CD1c-positive myeloid dendritic cell (primary cell): ENCODE data around the gene SCARF2.
"Not testable (repeated sequence)": the region's sequence is repeated elsewhere in the genome, so short reads cannot be mapped to it uniquely, and the experiment has no call there.

Source experiments
- DNase-seq: peaks from one replicate; pipeline ENCODE4 v3.0.0-alpha.2; 2016; ENCODE audit errors: extremely low spot score

The SCARF2 gene

GRCh38 chr22:20437613-20438426 is at the start of gene SCARF2:
TSS of gene SCARF2 (minus strand) at chr22:20437825. CDS start at chr22:20437754, 71 bp downstream.
- DNase-seq, result no peak

GRCh38 chr22:20486229-20486628 is 48.6 kb upstream of the SCARF2 start:
- DNase-seq, result no peak

GRCh38 chr22:20484948-20485683 is 47.5 kb upstream of the SCARF2 start:
- DNase-seq, result no peak

GRCh38 chr22:20483771-20484170 is 46.1 kb upstream of the SCARF2 start:
- DNase-seq, result no peak

- not testable (repeated sequence) for DNase-seq
Measured at GRCh38 chr22:20483143-20483506, 45.5 kb upstream of the SCARF2 start.

- DNase-seq, result no peak
Measured at GRCh38 chr22:20479612-20480196, 42.1 kb upstream of the SCARF2 start.

GRCh38 chr22:20478059-20478458 is 40.4 kb upstream of the SCARF2 start:
- not testable (repeated sequence) for DNase-seq

GRCh38 chr22:20475569-20475968 is 37.9 kb upstream of the SCARF2 start:
- DNase-seq, result not testable (repeated sequence)

- no peak for DNase-seq
Measured at GRCh38 chr22:20475115-20475436, 37.5 kb upstream of the SCARF2 start.

- no peak for DNase-seq
Measured at GRCh38 chr22:20472629-20473442, 35.2 kb upstream of the SCARF2 start.

GRCh38 chr22:20471126-20471833 is 33.7 kb upstream of the SCARF2 start:
- no peak for DNase-seq

- not testable (repeated sequence) for DNase-seq
Measured at GRCh38 chr22:20470525-20470924, 32.9 kb upstream of the SCARF2 start.

GRCh38 chr22:20469110-20469868 is 31.7 kb upstream of the SCARF2 start:
- no peak for DNase-seq

- no peak for DNase-seq
Measured at GRCh38 chr22:20466659-20467379, 29.2 kb upstream of the SCARF2 start.

- no peak for DNase-seq
Measured at GRCh38 chr22:20465759-20466077, 28.1 kb upstream of the SCARF2 start.

- DNase-seq, result no peak
Measured at GRCh38 chr22:20464912-20465758, 27.5 kb upstream of the SCARF2 start.

GRCh38 chr22:20464096-20464614 is 26.5 kb upstream of the SCARF2 start:
- DNase-seq, result peak; percentile 20

GRCh38 chr22:20463324-20464095 is 25.9 kb upstream of the SCARF2 start:
- peak; percentile 63 for DNase-seq
